Stimulated activated CD4-positive, alpha-beta T cell treated with anti-CD3 and anti-CD28 coated beads, Interleukin-4, amount 100 ng/mL, for 4 hours (primary cell): ENCODE results near the gene GRN.
A peak's percentile ranks its signal among the peaks of the same experiment; 100 is the strongest.
"Not testable (repeated sequence)": the region's sequence is repeated elsewhere in the genome, so short reads cannot be mapped to it uniquely, and the experiment has no call there.

ENCODE experiments used
- DNase-seq, 2 experiments: peaks; one replicate each; pipeline ENCODE4 v3.0.0-alpha.2; 2020

The GRN gene

DNA sequence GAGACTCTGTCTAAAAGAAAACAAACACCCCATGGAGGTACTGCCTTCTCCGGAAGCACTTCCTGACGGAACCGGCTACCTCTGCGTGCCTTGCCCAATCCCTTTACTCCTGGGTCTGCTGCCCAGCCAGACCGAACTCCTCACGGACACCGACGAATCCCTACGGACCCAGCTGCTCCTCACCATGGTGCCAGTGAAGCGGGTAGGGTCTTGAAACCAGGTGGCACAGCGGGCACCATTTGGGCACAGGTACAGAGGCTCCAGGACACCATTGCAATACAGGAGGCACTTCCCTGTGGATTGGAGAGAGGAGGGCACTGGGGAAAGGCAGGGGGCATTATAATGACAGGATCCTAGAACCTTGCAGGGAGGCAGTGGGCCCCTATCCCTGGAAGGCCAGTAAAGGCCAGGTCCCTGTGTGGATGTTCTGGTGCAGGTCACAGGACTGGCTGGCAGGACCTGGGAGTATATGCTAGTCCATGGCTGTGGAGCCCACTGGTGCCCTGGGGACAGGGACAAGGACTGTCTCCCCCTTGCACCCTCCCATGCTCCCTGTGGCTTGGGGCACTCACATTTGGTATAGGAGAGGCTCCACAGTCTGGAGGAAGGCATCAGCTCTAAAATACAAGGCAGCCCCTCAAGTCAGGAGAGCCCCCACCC, 22.7 kb upstream of the GRN start:
- DNase-seq, result no peak

DNA sequence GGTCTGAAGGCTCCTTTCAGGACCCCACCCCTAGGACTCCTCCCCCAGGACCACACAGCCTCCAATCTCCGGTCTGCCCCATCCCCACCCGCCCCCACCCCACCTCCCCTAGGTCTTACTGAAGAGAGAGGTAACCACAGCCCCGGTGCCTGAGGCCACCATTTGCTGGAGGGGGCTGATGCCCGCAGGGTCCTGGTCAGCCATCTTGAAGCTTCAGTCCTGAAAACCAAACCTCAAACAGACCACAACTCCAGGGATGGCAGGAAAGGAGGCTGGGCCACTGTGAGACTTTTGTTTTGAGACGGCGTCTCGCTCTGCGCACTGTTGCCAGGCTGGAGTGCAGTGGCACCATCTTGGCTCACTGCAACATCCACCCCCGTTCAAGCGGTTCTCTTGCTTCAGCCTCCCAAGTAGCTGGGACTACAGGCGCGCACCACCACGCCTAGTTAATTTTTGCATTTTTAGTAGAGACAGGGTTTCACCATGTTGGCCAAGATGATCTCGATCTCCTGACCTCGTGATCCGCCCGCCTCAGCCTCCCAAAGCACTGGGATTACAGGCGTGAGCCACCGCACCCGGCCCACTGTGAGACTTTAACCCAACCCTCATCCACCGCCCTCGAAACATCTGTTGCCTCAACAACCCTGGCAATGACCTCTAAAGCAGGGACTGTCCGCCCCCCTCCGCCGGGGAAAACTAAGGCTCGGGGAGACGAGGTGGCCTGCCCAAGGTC, 21.6 kb upstream of the GRN start:
- DNase-seq, result no peak

GRCh38 chr17:44324092-44324570, 21.0 kb upstream of the GRN start:
- no peak for DNase-seq

- DNase-seq, result peak; percentile 93 to 95
These were observed 20.4 kb upstream of the GRN start, which contains the start of gene SLC25A39 for GRCh38 chr17:44324571-44325275. SLC25A39 (minus strand) TSS chr17:44324823; CDS start chr17:44323562, 1,261 bp downstream.

GRCh38 chr17:44326861-44327444, 18.1 kb upstream of the GRN start:
- peak; percentile 89 to 95 for DNase-seq

DNA sequence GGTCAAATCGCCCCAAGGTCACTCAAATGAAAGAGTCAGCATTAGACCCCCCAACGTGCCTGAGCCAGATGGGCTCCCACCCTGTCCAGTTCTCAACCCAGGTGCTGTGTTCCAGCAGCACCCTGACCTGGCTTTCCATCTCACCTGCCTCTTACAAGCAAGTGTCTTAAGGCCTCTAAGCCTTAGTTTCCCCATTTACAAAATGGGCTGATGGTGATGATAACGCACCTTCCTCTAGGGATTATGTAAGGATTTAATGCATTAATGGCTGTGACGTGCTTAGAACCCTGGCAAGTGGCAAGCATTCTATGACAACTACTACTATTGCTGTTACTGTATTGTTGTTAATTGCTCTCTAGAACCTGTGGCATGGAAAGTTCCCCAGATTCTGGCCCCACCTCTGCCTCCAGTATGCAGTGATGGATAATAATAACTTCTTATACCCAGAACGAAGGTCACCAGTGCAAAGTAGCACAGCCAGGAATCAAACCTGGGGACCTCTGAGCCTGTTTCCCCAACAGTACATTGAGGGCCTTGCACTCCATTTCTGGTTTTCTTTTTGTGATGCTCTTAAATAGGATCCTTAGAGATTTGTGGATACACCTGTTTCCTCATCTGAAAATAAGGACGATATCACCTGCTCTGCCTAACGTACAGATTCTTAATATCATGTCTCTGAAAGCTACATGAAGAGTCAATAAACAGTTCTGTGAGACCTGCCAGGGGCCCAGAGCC, 17.2 kb upstream of the GRN start:
- DNase-seq, result no peak

DNA sequence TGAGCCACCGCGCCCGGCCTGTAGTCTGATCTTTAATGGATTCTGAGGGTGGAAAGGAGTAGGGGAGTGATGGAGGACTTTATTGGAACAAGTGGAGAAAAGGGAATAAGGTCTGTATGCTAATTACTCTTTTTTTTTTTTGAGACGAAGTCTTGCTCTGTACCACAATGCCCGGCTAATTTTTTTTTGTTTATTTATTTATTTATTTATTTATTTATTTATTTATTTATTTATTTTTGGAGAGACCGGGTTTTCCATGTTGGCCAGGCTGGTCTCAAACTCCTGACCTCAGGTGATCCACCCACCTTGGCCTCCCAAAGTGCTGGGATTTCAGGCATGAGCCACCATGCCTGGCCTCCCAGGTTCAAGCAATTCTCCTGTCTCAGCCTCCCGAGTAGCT, 15.6 kb upstream of the GRN start:
- not testable (repeated sequence) for DNase-seq

DNA sequence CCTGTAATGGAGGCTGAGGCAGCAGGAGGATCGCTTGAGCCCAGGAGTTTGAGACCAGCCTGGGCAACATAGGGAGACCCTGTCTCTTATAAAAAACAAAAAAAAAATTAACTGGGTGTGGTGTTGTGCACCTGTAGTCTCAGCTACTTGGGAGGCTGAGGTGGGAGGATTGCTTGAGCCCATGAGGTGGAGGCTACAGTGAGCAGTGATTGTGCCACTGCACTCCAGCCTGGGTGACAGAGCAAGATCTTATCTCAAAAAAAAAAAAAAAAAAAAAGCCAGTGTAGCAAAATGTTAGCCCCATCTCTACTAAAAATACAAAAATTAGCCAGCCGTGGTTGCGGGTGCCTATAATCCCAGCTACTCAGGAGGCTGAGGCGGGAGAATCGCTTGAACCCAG, 14.8 kb upstream of the GRN start:
- DNase-seq, result not testable (repeated sequence)

DNA sequence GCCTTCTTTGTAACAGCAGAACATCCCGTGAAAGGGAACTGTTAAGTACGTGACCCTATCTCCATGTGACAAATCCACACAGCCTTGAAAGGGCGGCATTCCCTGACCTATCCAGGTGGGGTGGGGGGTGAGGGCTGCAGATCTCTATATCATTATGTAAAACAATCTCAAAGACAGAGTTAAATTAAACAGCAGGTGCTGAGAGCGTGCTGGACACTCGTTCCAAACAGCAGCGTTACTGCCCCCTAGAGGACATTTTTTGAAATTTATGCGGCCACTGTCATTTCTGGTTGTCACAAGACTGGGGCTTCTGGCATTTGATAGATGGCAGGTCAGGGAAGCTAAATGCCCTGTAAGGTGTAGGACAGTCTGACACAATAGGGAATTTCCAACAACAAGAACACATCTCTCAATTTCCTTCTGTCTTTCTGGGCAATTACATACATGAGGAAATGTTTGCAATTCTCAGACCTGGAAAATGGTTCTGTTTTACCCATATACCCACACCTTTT, 13.8 kb upstream of the GRN start:
- peak; percentile 50 to 57 for DNase-seq

DNA sequence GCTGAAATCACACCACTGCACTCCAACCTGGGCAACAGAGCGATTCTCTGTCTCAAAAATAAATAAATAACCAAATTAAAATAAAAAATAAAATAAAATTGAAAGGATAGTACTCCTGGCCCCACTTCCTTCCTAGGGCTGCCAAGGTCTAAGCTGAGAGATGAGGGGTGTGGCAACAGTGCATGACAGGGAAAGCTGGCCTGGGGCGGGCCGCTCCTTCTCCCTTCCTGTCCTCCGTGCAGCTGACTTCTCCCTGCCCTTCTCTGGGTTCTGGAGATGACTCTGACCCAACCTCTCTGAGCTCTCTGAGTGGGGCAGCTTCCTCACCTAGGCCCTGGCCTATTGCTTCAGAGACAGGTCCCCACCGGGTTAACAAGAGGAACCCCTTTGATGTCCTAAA, 11.7 kb upstream of the GRN start:
- DNase-seq, result no peak

GRCh38 chr17:44334315-44334714, 10.8 kb upstream of the GRN start:
- DNase-seq, result no peak

GRCh38 chr17:44334727-44335126, 10.4 kb upstream of the GRN start:
- DNase-seq, result no peak

- DNase-seq, result no peak
These were observed 9.5 kb upstream of the GRN start for GRCh38 chr17:44335564-44335963.

GRCh38 chr17:44335968-44336367, 9.1 kb upstream of the GRN start:
- no peak for DNase-seq

- DNase-seq, result no peak
These were observed 6.4 kb upstream of the GRN start for GRCh38 chr17:44338702-44339101.

- not testable (repeated sequence) for DNase-seq
These were observed 4.5 kb upstream of the GRN start for GRCh38 chr17:44340553-44340952.

DNA sequence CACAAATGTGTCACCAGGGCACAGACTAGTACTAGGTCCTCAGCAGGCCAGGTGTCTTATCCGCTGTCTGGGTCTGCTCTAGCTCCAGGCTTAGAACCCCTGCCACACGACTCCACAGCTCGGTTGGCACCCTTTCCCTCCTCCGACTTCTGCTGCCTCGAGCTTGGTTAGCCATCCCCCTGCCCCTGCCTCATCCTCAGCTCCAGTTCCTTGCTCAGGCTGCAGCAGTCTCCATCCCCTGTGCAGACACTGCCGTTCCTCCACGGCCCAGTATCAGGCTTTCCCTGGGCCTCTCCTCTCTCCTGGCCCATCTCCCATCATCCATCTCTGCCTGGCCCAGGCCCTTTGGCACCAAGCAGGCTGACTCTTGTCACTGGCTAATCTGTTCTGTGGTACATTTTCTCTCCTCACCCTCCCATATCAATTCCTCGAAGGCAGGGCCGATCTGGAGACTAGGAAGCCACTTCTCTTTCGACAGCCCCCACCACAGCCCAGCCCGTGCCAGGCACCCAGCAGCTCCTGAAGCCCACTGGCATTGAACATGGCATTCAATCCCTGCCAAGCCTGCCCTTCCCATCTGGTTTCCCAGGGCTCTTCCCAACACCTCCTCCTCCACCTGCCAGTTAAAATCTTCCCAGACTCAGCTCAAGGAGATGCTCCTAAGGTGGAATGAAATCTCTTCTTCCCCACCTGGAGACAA, 1.4 kb upstream of the GRN start:
- no peak for DNase-seq

- DNase-seq, result no peak
These were observed 438 bp downstream of the GRN start for GRCh38 chr17:44345454-44346026.

GRCh38 chr17:44346064-44346844, 1.2 kb downstream of the GRN start:
- DNase-seq, result no peak
